Hepatocyte (in vitro differentiated cells): ENCODE results near the gene CUX1.

ENCODE experiments used
- EZH2phosphoT487 ChIP-seq: fragments of 200-600 bp; sonication (generic); IDR thresholded peaks from one replicate; pipeline ENCODE4 v1.6.1; 2018; ENCODE audit warnings: antibody characterized with exemption, mild to moderate bottlenecking, low read depth, moderate library complexity; ENCODE audit not compliant: unreplicated experiment, severe bottlenecking
- TF ChIP-seq, protein P1 (sequence below): fragments of 200-600 bp; sonication (generic); IDR thresholded peaks from 2 replicates; pipeline ENCODE4 v1.5.1; 2016; ENCODE audit warnings: antibody characterized with exemption, mild to moderate bottlenecking; ENCODE audit not compliant: poor library complexity

DNA sequence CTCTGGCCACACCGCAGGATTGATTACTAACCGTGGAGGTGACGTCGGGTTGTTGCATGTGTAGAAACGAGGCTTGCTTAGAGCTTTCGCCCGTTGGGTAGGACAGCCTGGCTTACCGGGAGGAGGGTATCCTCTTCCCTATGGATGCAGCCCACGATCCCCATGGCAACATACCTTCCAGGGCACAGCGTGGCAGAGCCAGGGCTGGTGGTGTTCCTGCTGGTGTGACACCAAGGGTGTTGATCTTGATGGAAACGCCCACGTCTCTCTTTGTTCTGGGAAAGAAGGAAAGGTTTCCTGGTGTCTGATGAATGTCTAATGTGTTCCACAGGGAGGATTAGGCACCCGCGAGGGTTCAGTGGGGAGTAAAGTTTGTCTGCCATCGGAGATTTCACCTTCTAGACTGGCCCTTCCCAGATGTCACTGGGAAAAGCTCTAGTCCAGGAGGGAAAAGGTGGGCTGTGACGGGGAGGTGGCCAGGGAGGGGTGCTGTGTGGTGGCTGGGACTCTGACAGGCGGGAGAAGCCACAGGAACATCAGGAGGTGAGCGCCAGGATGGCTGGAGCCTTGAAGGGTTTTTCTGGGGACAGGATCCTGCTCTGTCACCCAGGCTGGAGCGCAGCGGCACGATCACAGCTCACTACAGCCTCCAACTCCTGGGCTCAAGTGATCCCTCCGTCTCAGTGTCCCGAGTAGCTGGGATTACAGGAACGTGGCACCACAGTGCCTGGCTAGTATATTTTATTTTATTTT lies 102.1 kb downstream of the CUX1 start:
- TF ChIP-seq, protein P1, sequence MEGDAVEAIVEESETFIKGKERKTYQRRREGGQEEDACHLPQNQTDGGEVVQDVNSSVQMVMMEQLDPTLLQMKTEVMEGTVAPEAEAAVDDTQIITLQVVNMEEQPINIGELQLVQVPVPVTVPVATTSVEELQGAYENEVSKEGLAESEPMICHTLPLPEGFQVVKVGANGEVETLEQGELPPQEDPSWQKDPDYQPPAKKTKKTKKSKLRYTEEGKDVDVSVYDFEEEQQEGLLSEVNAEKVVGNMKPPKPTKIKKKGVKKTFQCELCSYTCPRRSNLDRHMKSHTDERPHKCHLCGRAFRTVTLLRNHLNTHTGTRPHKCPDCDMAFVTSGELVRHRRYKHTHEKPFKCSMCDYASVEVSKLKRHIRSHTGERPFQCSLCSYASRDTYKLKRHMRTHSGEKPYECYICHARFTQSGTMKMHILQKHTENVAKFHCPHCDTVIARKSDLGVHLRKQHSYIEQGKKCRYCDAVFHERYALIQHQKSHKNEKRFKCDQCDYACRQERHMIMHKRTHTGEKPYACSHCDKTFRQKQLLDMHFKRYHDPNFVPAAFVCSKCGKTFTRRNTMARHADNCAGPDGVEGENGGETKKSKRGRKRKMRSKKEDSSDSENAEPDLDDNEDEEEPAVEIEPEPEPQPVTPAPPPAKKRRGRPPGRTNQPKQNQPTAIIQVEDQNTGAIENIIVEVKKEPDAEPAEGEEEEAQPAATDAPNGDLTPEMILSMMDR = no peak
- no peak for TF ChIP-seq EZH2phosphoT487
